ENCODE data around the gene TAF1. TPM values are rescaled to one million over a fixed set of nuclear protein-coding genes. Genes with fewer than 3 reads are reported as not detected.

The TAF1 gene
- total and polyA plus RNA-seq, 2 of the 8 experiments (the other 6 are each of a cell fraction or from before 2014, with no cell fraction given), result 6.3 to 30.2 TPM

DNA sequence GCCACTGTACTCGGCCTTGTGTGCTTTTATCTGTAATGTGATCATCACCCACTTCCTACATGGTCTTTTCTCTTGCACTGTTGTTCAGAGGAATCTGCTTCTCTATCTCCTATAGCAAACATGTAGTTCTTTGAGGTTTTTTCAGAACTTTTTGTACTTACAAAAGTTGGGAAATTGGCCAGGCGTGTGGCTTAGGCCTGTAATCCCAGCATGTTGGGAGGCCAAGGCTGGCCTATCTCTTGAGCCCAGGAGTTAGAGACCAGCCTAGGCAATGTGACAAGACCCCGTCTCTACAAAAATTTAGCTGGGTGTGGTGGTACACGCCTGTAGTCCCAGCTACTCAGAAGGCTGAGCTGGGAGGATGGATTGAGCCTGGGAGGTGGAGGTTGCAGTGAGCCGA lies 30.4 kb downstream of the TAF1 start (continued):
- TF ChIP-seq RAD21 (IDR thresholded peaks at IDR 0.05 in 1 of 2, conservative IDR thresholded peaks at IDR 0.05 in 1 of 2; ENCODE audit: low read depth in 2 of 2, low read length in 2 of 2) (no peak), BCL11A (IDR thresholded peaks at IDR 0.05; ENCODE audit: low read depth in 2 of 2, low read length in 2 of 2) (no peak)

Measured in H1 (cell line).